Fibroblast of the aortic adventitia (primary cell): ENCODE data around the gene FKBP6. TPM values are rescaled to one million over a fixed set of nuclear protein-coding genes. Genes with fewer than 3 reads are reported as not detected.
"Not testable (repeated sequence)": the region's sequence is repeated elsewhere in the genome, so short reads cannot be mapped to it uniquely, and the experiment has no call there.

ENCODE experiments used
- DNase-seq: peaks from one replicate; pipeline ENCODE4 v3.0.0-alpha.2; 2010; ENCODE audit warnings: low read depth
- H3K4me3 ChIP-seq: 2 replicates; pipeline ENCODE4 v1.5.1; 2011; ENCODE audit warnings: low read depth, mild to moderate bottlenecking, control low read depth, low read length, moderate library complexity
- total RNA-seq: library from RNA; depleted of rRNA; stranded (reverse); fragments of >200 nt; gene quantifications from 2 replicates; pipeline ENCODE4 v1.2.3, GENCODE V29; 2012; ENCODE audit warnings: low replicate concordance
- TF ChIP-seq, protein P1 (sequence below): IDR thresholded peaks from 2 replicates; pipeline ENCODE4 v1.5.1; 2011; ENCODE audit warnings: mild to moderate bottlenecking, low read length, control low read depth, inconsistent platforms; ENCODE audit not compliant: insufficient read depth

FKBP6 gene
- total RNA-seq, 1 donor, result not detected

DNA sequence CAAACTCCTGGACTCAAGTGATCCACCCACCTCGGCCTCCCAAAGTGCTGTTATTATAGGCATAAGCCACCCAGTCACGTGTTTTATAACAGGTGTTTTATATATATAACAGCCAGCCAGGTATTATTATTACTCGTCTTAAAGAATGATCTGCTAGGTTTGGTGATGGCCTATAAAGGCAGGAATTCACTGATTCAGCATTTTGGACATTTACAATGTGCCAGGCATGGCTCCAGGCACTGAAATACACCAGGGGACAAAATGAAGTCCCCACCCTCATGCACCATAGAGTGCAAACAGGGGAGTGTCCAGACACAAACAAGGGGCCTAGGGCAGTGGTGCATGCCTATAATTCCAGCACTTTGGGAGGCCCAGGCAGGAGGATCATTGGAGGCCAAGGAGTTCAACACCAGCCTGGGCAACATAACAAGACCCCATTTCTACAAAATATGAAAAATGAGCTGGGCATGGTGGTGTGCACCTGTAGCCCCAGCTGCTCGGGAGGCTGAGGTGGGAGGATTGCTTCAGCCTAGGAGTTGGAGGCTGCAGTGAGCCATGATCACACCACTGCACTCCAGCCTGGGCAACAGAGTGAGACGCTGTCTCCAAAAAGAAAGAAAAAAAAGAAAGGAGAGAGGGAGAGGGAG, 4.4 kb upstream of the FKBP6 start:
- H3K4me3 ChIP-seq, DNase-seq: not testable (repeated sequence)

DNA sequence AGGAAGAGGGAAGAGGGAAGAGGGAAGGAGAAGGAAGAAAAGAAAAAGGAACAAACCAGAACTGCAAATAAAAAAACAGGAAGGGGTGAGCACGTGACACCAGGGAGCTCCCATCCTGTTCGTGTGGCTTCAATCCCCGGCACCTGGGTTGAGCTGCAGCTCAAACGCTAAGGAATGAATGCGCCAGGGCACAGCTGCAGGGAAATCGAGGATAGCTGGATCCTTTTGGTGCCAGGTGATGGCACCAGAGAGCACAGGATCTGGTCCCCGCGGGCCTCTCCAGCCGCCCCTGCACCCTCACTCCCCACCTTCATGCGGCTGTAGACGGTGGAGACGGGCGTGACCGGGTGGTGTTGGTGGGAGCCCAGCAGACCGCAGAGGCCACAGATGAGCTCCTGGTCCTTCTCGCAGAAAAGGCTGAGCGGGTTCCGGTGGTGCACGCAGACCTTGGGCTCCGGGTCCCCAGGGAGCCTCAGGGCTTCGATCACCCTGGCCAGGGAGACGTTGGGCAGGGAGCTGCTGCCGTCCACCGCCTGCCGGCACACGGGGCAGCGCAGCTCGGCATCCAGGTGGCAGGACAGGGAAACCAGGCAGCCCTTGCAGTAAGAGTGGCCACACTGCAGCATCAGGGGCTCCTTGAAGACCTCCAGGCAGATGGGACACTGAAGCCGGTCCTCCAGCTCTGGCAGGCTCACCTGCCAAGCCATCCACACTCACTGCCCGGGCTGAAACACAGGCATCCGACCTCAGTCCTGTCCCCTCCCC, 3.7 kb upstream of the FKBP6 start:
- TF ChIP-seq, protein P1, sequence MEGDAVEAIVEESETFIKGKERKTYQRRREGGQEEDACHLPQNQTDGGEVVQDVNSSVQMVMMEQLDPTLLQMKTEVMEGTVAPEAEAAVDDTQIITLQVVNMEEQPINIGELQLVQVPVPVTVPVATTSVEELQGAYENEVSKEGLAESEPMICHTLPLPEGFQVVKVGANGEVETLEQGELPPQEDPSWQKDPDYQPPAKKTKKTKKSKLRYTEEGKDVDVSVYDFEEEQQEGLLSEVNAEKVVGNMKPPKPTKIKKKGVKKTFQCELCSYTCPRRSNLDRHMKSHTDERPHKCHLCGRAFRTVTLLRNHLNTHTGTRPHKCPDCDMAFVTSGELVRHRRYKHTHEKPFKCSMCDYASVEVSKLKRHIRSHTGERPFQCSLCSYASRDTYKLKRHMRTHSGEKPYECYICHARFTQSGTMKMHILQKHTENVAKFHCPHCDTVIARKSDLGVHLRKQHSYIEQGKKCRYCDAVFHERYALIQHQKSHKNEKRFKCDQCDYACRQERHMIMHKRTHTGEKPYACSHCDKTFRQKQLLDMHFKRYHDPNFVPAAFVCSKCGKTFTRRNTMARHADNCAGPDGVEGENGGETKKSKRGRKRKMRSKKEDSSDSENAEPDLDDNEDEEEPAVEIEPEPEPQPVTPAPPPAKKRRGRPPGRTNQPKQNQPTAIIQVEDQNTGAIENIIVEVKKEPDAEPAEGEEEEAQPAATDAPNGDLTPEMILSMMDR, result peak; percentile 64
- peak overlapping the region; percentile 4 for H3K4me3 ChIP-seq
- DNase-seq, result peak; percentile 30

DNA sequence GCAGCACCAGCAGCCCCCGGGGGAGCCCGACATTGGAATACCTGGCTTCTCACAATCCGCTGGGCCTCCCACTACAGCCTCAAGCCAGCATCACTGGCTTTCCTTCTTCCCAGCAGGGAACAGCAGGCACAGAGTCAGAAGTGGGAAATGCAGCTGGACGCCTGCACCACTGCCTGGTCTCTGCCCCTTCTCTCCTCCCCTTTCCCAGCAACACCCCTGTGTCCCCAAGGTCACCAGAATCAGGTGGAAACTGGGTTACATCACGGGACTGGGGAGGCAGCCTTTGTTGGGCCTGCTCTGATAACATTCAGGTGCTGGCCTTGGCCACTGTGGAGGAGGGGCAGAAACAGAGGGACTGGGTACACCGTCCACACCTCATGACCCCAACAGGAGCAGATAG, 2.5 kb upstream of the FKBP6 start:
- not testable (repeated sequence) for DNase-seq, H3K4me3 ChIP-seq

DNA sequence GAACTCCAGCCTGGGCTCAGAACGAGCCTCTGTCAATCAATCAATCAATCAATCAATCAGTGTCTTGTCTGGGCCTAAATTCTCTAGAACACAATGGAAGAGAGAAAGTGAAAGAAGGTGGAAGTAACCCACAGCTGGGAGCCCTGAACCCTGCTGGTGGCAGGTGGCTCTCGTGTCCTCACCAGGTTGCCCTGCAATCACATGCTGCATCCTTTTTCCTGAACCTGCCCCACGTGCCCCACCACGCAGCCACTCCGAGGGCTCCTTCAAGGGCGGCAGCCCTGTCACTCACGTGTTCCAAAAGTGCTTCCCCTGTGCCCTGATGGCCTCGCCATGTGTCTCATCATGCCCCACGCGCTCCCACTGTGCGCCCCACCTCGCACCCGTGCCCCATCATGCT, 512 bp upstream of the FKBP6 start:
- DNase-seq, H3K4me3 ChIP-seq: not testable (repeated sequence)

DNA sequence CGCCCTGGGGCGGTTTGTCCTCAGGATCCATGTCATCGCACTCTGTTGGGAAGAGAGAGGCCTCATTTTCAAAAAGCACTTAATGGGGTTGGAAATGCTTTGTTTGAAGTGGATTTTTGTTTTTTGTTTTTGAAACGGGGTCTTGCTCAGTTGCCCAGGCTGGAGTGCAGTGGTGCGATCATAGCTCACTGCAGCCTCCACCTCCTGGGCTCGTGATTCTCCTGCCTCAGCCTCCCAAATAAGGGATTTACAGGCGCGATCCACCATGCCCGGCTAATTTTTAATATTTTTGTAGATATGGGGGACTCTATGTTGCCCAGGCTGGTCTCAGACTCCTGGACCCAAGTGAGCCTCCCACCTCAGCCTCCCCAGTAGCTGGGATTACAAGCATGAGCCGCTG, 735 bp downstream of the FKBP6 start:
- TF ChIP-seq, protein P1, result no peak
- no peak overlapping the region for H3K4me3 ChIP-seq
- DNase-seq, result no peak

DNA sequence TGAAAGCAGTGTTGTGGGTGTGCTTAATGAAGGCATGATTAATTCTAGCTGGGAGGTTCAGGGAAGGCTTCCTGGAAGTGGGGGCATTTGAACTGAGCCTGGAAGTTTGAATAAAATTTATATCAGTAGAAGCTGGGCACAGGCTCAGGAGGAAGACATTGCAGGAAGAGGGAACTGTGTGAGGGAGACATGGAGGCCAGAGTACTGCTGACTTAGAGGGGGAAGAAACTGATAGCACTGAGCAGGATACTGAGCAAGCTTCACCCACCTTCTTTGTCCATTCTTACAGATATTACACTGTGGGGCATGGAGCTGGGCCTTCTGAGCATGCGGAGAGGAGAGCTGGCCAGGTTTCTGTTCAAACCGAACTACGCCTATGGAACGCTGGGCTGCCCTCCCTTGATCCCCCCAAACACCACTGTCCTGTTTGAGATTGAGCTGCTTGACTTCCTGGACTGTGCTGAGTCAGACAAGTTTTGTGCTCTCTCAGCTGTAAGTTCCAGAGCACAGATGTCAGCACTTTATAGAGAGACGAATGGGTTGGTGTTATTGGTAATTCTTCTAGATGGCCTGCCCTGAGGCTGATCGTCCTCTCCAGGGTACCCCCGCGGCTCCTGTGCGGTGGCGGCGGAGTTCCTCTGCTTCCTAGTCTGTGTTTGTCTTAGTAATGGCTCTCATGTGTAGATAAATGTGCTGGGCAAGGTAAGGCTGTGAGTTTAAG, 2.1 kb downstream of the FKBP6 start:
- TF ChIP-seq, protein P1, result no peak
- no peak overlapping the region for H3K4me3 ChIP-seq
- DNase-seq, result peak; percentile 31

DNA sequence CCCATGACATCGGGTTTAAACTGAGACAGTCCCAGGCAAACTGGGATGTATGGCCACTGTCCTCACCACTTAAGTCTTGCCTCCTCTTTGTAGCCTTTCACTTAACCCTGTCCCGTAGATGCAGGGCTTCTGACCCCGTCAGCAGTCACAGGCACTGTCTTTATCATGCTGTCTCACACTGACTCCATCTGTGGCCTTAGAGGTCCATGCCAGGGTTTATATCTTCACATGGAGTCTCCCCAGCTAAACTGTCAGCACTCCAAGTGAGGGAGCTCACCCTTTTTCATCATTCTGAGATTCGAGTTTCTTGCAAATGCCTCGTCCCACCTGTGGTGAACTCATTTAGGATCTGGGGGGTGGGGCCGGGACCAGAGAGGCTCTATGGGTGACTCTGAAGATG, 2.8 kb downstream of the FKBP6 start:
- H3K4me3 ChIP-seq, result no peak overlapping the region
- DNase-seq, result no peak
- TF ChIP-seq, protein P1, result no peak

DNA sequence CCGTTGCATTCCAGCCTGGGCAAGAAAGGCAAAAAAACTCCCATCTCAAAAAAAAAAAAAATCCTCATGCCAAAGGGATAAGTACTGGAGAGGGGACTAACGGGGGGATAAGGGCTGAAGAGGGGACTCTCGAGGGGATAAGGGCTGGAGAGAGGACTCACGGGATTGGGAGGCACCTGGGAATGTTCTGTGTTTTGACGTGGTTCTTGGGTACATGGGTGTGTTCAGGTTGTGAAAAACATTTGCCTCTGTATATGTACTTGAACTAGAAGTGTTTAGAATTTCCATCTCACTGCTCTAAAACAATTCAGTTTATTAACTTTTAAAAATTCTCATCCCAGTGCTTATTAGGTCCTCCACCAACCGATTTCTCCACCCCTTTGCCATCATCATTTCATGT, 4.5 kb downstream of the FKBP6 start:
- no peak overlapping the region for H3K4me3 ChIP-seq
- TF ChIP-seq, protein P1, result no peak
- no peak for DNase-seq
